GM18505 (cell line): ENCODE measurements around the gene RIPOR3.

ENCODE experiments used
- ATAC-seq: cut with Tn5 transposase; IDR thresholded peaks from one replicate; pipeline ENCODE4 v1.9.1; 2021; ENCODE audit not compliant: unreplicated experiment
- POLR2A ChIP-seq: IDR thresholded peaks from 4 replicates; pipeline ENCODE4 v1.6.1; 2011; ENCODE audit warnings: borderline replicate concordance; ENCODE audit not compliant: insufficient read depth, insufficient read length; ENCODE audit errors: extremely low read depth

RIPOR3 gene

GRCh38 chr20:50728981-50729874, 37.9 kb upstream of the RIPOR3 start:
- ATAC-seq = no peak
- TF ChIP-seq POLR2A = no peak

- ATAC-seq = no peak
- no peak for TF ChIP-seq POLR2A
Observed at GRCh38 chr20:50728486-50728980, 37.2 kb upstream of the RIPOR3 start.

- no peak for TF ChIP-seq POLR2A
- ATAC-seq = no peak
Observed at GRCh38 chr20:50727792-50728485, 36.6 kb upstream of the RIPOR3 start.

GRCh38 chr20:50726955-50727791, 35.8 kb upstream of the RIPOR3 start:
- ATAC-seq = no peak
- TF ChIP-seq POLR2A = no peak

- no peak for ATAC-seq
- no peak for TF ChIP-seq POLR2A
Observed at GRCh38 chr20:50725724-50726005, 34.3 kb upstream of the RIPOR3 start.

- ATAC-seq = no peak
- no peak for TF ChIP-seq POLR2A
Observed at GRCh38 chr20:50724851-50725723, 33.7 kb upstream of the RIPOR3 start.

GRCh38 chr20:50724112-50724725, 32.9 kb upstream of the RIPOR3 start:
- ATAC-seq = no peak

GRCh38 chr20:50723672-50724071, 32.3 kb upstream of the RIPOR3 start:
- ATAC-seq = no peak
- no peak for TF ChIP-seq POLR2A

More at GRCh38 chr20:50724112-50724725, 32.9 kb upstream of the RIPOR3 start:
- no peak for TF ChIP-seq POLR2A

GRCh38 chr20:50722424-50723155, 31.2 kb upstream of the RIPOR3 start:
- ATAC-seq = no peak

GRCh38 chr20:50721881-50722281, 30.5 kb upstream of the RIPOR3 start:
- ATAC-seq = no peak
- no peak for TF ChIP-seq POLR2A

More at GRCh38 chr20:50722424-50723155, 31.2 kb upstream of the RIPOR3 start:
- TF ChIP-seq POLR2A = no peak

GRCh38 chr20:50720582-50720981, 29.2 kb upstream of the RIPOR3 start:
- no peak for TF ChIP-seq POLR2A
- no peak for ATAC-seq
